Measurements from ENCODE around the gene SHROOM4.

The SHROOM4 gene

DNA sequence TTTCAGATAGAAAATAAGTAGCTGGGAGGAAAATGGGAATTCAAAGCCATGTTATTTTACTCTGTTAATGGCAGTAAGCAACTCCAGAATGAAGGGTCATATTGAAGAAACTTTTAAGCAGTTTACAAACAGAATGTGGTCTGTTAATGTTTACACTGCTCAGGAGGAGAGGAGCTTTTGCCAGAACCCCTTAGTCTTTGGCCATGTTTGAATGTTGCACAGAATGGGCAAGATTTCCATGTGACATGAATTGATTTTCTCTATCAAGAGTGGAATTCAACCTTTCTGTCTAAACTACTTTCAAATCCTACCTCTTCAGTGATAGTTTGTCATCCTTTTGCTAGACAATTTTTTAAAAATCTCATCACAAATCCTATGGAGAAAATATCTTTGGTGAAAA, 227.6 kb downstream of the SHROOM4 start:
- TF ChIP-seq, protein P1, sequence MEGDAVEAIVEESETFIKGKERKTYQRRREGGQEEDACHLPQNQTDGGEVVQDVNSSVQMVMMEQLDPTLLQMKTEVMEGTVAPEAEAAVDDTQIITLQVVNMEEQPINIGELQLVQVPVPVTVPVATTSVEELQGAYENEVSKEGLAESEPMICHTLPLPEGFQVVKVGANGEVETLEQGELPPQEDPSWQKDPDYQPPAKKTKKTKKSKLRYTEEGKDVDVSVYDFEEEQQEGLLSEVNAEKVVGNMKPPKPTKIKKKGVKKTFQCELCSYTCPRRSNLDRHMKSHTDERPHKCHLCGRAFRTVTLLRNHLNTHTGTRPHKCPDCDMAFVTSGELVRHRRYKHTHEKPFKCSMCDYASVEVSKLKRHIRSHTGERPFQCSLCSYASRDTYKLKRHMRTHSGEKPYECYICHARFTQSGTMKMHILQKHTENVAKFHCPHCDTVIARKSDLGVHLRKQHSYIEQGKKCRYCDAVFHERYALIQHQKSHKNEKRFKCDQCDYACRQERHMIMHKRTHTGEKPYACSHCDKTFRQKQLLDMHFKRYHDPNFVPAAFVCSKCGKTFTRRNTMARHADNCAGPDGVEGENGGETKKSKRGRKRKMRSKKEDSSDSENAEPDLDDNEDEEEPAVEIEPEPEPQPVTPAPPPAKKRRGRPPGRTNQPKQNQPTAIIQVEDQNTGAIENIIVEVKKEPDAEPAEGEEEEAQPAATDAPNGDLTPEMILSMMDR (IDR thresholded peaks at IDR 0.05; ENCODE audit: low read depth, low read length, missing control alignments): no peak
- no peak overlapping the region for H3K4me3 ChIP-seq (ENCODE audit: low read depth, low read length)
- H3K27ac ChIP-seq: no peak overlapping the region
- H3K27me3 ChIP-seq (replicated peaks): no peaks in the 10 kb centered on the region
- H3K36me3 ChIP-seq (replicated peaks): no peaks in the 10 kb centered on the region
- no peak for DNase-seq
- in situ Hi-C loops (cut with HindIII; ENCODE audit: low pct_ligation_motif_present, low sequenced_read_pairs): no loop called here

DNA sequence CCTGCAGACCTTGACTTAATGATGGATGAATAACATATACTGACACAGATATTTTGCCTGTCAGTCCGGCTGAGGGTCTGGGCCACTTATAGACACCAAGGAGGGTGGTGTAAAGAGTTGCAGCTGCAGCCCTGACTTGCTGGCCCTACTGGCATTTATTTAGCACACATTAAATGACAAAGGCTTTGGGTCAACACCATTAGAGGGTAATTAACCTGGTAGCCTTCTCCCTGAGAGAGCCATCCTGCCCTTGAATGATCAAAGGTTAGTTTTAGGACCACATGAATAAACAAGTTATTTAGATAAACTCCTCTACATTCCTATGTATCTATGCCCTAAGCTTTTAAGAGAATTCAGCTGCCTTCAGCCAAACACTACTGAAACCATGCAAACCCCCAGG, 232.6 kb downstream of the SHROOM4 start:
- Histone ChIP-seq H3K4me3 (ENCODE audit: low read depth, low read length) (no peak overlapping the region), H3K27ac (no peak overlapping the region), H3K27me3 (replicated peaks) (no peaks in the 10 kb centered on the region), H3K36me3 (replicated peaks) (no peaks in the 10 kb centered on the region)
- TF ChIP-seq, protein P1 (IDR thresholded peaks at IDR 0.05; ENCODE audit: low read depth, low read length, missing control alignments): no peak
- in situ Hi-C loops (cut with HindIII; ENCODE audit: low pct_ligation_motif_present, low sequenced_read_pairs): no loop called here
- no peak for DNase-seq

DNA sequence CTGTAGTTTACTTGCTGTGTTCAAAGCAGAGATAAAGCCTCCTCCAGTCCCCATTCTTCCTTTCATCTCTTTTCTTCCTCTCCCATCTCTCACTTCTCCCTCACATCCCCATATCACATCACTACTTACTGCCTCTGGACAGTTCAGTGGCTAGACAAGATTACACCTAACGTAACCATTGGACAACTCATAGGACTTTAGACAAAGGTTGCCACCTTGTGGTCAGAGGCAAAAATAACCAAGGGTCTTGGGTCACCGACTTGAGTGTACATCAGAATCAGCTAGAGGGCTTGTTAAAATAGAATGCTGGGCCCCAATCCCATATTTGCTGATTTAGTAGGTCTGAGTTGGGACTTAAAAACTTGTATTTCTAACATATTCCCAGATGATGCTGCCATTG, 234.0 kb downstream of the SHROOM4 start:
- no peak overlapping the region for H3K27ac ChIP-seq
- in situ Hi-C loops (cut with HindIII; ENCODE audit: low pct_ligation_motif_present, low sequenced_read_pairs): no loop called here
- H3K36me3 ChIP-seq (replicated peaks): no peaks in the 10 kb centered on the region
- no peak overlapping the region for H3K4me3 ChIP-seq (ENCODE audit: low read depth, low read length)
- DNase-seq: peak; percentile 48
- no peaks in the 10 kb centered on the region for H3K27me3 ChIP-seq (replicated peaks)
- TF ChIP-seq, protein P1 (IDR thresholded peaks at IDR 0.05; ENCODE audit: low read depth, low read length, missing control alignments): peak; percentile 65

- no peaks in the 10 kb centered on the region for H3K36me3 ChIP-seq (replicated peaks)
- DNase-seq: no peak
- TF ChIP-seq, protein P1 (IDR thresholded peaks at IDR 0.05; ENCODE audit: low read depth, low read length, missing control alignments): no peak
Observed at GRCh38 chrX:50577326-50577725, 236.7 kb downstream of the SHROOM4 start.

GRCh38 chrX:50567636-50568035, 246.4 kb downstream of the SHROOM4 start:
- H3K36me3 ChIP-seq (replicated peaks): no peaks in the 10 kb centered on the region
- no peak overlapping the region for H3K27ac ChIP-seq
- no peak overlapping the region for H3K4me3 ChIP-seq (ENCODE audit: low read depth, low read length)
- in situ Hi-C loops (cut with HindIII; ENCODE audit: low pct_ligation_motif_present, low sequenced_read_pairs): no loop called here
- H3K27me3 ChIP-seq (replicated peaks): no peaks in the 10 kb centered on the region
- TF ChIP-seq, protein P1 (IDR thresholded peaks at IDR 0.05; ENCODE audit: low read depth, low read length, missing control alignments): no peak
- DNase-seq: no peak

More at GRCh38 chrX:50577326-50577725, 236.7 kb downstream of the SHROOM4 start:
- in situ Hi-C loops (cut with HindIII; ENCODE audit: low pct_ligation_motif_present, low sequenced_read_pairs): no loop called here
- Histone ChIP-seq H3K27ac (no peak overlapping the region), H3K4me3 (ENCODE audit: low read depth, low read length) (no peak overlapping the region), H3K27me3 (replicated peaks) (no peaks in the 10 kb centered on the region)

GRCh38 chrX:50565718-50566117, 248.3 kb downstream of the SHROOM4 start:
- Histone ChIP-seq H3K4me3 (ENCODE audit: low read depth, low read length) (no peak overlapping the region), H3K27me3 (replicated peaks) (no peaks in the 10 kb centered on the region), H3K36me3 (replicated peaks) (no peaks in the 10 kb centered on the region), H3K27ac (no peak overlapping the region)
- TF ChIP-seq, protein P1 (IDR thresholded peaks at IDR 0.05; ENCODE audit: low read depth, low read length, missing control alignments): no peak
- no peak for DNase-seq
- in situ Hi-C loops (cut with HindIII; ENCODE audit: low pct_ligation_motif_present, low sequenced_read_pairs): no loop called here
